LHCN-M2 (cell line): ENCODE data around the gene CEP112. TPM values are rescaled to one million over a fixed set of nuclear protein-coding genes. Genes with fewer than 3 reads are reported as not detected.

Source experiments
- DNase-seq: peaks from one replicate; pipeline ENCODE4 v3.0.0-alpha.2; 2012; ENCODE audit warnings: low read depth
- total RNA-seq: library from RNA; depleted of rRNA; stranded (reverse); fragments of >200 nt; gene quantifications from 2 replicates; pipeline ENCODE4 v1.2.3, GENCODE V29; 2014

CEP112 gene
- total RNA-seq, 1 experiment from 2014 or later, result 37.2 TPM

DNA sequence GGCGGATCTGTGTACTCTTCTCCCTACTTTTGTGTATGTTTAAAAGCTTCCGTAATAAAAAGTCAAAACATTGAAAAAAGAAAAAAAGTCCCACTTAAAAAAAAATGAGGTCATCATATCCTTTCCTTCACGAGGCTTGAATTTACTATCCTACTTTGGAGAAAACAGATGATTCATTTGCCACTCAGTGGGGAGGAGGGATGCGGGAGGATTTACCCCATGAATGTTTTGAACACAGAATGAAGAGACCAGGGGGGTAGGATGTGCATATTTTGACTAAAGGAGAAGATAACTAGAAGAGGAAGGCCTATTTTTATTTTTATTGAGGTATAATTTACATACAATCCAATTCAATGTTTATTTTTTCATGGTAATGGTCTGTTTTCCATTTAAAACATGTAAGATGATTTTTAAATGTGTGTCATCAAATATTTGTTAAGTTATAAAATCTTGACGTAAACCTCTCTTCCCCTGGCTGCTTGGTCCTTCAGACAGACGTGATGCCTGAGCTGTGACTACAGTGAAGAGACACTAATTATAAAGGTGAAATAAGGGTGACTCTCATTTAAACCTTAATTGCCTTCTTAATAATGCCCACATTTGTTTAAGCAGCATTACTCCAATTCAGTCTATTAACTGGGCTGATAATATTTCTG is 495.1 kb downstream of the CEP112 start:
- peak; percentile 67 for DNase-seq

DNA sequence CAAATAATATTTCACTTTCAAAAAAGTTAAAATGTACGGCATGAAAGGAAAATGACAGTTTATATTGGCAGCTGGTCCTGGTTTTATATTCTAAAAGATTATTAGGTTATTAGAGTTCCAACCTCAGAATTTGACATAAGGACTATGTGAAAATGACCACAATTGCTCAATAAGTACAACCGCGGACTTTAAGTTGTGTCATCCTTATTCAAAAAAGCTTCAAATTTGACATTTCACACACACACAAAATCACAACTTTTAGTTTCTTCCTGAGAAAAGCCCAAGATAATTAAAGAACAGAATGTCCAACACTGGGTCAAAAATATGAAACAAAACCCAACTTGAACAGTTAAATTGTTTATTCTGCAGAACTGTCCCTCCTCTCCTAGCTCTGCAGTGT is 497.3 kb downstream of the CEP112 start:
- DNase-seq, result no peak

DNA sequence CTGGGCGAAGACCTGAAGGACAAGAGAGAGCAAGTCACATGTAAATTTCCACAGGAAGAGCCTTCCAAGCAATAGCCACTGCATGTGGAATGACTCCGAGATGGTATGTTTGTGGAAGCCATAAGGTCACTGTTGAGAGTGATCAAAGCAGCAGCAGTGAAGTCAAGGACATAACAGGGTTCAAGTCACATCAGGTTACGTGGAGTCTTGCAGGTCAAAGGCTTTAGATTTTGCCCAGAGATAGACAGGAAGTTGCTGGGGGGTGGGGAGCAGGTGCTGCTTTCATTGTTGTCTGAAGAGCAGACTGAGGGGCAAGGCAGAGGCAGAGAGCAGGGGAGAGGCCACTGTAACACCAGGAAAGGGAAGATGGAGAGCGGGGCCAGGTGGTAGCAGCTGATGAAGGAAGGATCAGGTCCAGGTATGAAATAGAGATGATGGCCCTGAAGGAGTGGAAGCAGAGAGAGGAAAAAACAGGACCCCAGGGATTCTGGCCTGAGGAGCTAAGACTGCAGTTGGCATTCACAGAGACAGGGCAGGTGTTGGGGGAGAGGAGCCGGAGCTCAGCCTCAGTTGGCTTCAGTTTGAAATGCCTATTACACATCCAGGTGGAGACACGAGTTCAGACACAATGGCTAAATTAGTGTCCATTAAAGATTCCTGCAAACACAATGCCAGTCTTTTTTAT is 501.2 kb downstream of the CEP112 start:
- DNase-seq, result no peak

DNA sequence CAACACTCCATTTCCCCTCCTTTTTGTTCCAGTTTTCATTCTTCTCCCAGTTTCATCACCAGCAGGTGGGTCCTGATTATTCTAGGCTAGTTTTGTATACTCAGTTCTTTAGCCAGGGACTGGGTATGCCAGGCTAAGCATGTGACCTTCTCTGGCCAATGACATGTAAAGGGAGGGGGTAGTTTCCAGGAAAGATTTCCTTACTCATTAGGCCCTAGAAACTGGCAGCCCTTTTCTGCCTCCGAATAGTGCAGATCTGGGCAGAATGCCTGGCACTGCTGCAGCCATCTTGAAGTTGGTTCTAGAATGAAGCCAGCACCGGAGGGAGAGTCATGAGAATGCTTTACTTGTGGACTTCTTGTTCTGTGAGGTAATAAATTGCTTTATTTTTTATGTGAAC is 503.6 kb downstream of the CEP112 start:
- no peak for DNase-seq

DNA sequence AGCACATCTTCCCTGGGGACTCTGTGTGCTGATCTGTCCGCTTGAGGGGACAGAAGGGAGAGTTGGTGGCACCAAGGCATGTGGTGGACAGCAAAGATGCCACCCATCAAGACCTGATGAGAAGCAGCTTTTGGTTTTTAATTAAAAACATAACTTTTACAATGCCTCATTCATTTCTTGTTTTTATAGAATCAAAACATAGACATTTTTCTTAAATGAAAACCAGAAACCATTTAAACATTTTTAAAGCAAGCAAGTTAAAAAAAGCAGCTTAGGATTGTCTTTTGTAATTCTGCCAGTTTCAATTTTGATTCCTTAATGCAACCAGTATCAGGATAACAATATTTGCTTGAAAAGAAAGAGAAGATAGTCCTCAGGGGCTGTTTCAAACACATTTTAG is 506.8 kb downstream of the CEP112 start:
- DNase-seq, result no peak

DNA sequence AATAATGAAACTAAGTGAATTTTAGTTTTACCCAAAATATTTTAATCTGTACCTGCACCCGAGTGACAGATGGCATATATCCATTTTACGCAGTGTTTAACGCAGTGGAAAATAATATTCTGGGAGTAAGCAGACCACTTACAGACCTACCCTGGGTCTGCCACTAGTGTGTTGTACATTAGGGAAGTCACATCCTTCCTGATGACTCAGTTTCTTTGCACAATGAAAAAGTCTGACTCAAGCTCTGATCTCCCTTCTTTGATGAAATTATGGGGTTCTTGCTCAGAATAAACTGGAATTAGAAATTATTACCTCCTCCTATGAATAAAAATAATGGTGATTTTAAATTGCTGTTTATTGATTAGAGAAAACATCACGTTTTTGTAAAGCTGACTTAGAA is 507.3 kb downstream of the CEP112 start:
- peak; percentile 44 for DNase-seq

DNA sequence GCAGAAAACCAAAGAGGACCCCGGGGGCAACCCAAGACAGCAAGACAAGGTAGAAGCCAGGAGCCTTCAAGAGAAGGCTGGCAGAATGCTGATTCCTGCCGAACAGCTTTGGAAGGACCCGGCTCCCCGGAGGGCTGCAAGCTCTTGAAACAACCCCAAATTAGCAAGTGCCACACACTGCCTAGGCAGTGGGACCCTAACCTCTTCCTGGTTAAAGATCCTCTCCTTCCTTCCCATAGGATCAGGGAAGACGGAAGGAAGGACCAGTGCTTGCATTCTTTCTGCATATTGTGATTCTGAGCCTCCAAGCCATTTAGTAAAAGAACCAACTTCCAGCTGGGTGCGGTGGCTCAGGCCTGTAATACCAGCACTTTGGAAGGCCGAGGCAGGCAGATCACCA is 508.5 kb downstream of the CEP112 start:
- DNase-seq, result no peak

DNA sequence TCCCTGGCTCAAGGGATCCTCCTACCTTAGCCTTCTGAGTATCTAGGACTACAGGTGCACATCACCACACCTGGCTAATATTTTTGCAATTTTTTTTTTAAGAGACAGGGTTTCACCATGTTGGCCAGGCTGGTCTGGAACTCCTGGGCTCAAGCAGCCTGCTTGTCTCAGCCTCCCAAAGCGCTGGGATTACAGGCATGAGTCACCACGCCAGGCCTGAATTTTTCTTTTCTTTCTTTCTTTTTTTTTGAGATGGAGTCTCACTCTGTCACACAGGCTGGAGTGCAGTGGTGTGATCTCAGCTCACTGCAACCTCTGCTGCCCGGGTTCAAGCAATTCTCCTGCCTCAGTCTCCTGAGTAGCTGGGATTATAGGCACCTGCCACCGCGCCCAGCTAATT is 510.2 kb downstream of the CEP112 start:
- peak; percentile 51 for DNase-seq

DNA sequence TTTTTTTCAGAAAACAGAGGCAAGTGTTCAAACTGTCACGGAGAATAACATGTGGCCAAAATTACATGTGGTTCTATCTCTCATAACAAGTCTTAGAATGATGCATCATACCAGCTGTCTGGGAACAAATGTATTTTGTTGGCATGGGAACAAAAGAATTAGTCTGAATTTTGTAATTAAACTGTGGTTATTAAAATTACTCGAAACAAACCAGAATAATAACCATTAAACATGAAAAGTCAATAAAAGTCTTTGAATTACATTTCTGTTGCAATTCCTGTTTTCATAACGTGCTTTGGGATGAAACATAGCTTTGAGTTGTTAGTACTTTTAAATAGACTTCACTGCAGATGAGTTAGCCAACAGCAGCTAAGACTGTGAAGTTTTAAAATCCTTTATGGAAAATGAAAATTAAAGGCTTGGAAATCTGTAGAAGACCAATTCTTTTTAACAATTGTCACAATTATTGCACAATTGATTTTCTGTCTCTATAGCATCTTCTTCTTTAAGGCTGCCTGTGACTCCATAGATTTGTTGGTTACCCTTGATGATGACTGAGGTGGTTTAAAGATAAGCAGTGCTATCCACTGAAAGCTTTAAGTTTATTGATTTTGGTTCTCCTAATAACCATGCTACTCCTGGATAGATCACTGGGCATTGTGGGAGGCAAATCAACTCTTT is 512.6 kb downstream of the CEP112 start:
- peak; percentile 91 for DNase-seq

DNA sequence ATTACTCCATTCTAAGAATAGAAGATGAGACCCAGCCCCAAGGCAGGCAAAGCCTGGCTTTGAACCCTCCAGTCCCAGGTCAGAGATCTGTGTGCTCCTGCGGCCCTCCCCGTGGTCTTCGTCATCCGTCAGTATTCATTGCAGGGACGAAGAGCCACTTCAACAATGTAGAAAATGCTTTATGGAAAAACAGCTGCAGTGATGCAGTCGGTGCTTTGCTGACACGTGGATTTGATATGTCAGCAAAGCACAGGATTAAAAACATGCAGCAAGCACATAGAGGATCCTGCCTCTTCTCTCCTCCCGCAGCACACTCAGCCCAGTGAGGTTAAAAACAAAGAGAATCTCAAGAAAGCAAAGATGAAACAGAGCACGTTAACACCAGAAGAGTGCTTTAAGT is 513.4 kb downstream of the CEP112 start:
- DNase-seq, result peak; percentile 87

DNA sequence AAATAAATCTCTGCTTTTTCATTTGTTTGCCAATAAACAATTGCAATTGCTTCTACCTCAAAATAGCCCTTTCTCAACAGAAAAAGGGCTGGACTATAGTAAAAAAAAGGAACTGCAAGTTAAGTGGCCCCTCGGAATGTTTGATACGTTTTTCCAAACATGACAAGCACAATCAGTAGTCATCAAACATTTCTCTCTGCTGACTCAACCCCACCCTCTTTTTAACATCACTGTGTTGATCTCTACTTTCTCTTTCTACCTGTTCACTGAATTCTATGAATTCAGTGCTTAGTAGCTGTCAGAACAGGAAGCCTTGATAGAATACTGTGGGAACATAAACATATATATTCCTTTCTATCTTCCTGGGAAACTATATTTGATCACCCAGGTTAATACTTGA is 514.0 kb downstream of the CEP112 start:
- peak; percentile 44 for DNase-seq

DNA sequence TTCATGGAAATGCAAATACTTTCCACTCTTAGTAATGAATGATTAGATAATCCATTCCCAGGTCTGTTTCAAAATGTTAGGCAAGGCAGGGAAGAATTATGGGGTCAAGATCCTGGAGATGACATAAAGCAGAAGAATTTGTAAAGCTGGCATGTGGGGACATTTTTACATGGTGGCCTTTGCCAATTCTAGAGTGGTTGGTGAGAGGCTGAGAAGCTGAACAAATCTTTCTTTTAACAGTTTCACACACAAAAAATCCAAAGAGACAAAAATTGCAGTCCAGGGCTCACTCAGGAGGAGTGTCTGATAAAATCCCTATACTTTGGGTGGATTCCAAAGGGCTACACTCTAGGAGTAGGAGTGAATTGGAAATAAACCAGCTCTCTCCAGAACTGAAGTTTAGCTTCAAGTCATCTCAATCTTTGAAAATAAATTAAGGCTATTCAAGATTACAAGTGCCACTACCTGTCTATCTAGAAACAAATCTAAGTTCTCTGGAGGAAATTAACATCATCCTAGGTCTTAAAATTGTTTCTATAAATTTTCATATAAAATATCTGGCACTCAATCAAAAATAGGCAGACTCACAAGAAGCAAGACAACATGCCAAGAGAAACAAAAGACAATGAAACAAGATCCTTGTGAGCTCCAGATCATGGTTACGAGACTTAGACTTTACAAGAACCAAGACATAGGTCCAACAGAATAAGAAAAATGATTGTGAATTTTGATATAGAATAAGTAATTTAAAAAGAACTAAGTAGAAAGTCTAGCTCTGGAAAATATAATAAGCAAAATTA is 517.5 kb downstream of the CEP112 start:
- DNase-seq, result no peak

DNA sequence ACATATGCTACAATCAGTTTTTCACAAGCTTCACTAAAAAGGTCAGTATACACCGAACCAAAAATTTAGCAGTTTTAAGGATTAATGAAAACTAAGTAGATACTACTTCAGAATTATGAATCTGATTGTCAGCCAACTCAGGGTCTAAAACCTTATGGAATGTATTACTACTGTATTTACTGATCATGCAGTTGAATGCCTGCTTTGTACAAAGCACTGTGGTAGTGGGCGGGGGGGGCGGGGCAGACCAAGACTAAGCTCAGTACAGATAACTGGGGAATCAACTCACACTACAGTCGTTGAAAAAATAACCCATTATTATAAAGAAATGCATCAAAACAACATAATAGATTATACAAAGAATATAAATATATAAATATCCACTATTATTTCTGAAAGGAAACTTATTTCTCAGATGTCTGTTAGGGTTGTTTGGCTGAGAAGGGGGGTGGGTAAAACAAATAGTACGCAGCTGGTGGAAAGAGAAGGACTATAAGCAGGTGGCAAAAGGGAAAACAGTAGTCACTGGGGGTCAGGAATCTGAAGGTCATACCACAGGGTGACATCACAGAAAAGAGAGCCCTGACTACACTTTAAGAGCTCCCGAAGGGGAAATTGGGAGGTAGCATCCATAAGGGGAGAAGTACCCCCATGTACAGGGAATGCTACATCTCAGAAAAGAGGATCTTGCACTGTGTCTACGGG is 521.1 kb downstream of the CEP112 start:
- DNase-seq, result peak; percentile 60

DNA sequence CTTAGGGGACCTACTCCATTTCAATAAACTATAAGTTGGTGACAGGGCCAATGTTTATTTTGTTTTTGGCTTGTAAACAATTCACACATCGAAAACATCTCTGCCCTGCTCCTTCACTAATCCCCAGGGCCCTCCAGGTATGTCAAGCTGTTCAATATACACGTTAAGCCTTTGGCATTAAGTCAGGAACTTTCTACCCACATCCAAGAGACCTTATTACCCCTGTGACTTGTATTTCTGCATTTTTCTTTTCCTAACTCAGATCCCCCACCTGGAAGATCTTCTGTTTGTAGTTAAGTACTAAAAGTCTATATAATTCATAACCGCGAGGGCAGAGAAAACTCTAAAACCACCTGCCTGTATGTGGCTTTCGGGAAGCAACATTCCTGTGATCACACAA is 523.7 kb downstream of the CEP112 start:
- no peak for DNase-seq

DNA sequence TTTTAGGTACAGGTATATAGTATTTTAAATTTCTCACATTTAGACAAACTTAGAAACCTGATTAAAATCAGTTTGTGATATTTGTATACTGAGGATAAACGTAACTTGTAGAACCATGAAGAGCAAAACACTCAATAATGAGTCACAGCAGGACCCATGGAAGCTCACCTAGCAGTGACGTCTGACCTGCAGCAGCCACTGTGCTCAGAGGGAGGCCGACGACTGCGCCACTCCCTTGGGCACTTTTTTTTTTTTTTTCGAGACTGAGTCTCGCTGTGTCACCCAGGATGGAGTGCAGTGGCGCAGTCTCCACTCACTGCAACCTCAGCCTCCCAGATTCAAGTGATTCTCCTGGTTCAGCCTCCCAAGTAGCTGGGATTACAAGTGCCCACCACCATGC is 524.3 kb downstream of the CEP112 start:
- no peak for DNase-seq

DNA sequence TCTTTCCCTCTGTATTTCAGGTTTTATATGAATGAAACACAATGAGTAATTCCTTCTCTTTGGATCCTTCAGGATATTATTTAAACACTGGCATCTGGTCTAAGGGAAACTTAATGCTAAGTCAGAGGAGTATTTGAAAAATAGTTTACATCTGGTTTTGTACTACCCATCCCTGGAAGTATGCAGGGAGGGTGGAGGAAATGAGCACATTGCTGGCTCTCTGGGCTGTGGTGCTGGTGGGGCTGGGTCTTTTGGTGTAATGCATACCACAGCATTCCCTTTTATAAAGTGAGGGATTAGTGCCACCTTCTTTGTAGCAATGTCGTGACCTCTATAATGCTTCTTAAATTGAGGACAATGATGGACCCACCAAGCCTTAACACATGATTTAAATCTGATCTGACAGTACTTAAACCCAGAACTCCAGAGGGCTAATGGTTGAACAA is 525.0 kb downstream of the CEP112 start:
- DNase-seq, result no peak

DNA sequence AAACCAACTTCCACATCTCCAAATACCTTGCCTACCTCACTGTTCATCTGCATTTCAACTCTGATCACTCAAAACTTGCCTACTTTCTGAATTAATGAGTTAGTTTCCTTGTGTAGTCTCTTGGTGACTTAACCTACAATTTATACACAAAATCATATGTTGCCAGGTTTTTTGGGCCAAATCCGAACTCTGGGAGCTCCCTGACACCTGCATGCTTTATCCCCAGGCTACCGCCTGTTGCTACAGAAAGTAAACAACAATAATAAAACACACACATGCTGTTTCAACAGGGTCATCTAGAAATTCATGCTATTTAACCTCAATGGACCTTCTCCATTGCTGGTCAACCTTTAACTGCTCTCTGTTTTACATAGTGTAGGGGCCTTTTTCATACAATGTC is 526.0 kb downstream of the CEP112 start:
- no peak for DNase-seq

DNA sequence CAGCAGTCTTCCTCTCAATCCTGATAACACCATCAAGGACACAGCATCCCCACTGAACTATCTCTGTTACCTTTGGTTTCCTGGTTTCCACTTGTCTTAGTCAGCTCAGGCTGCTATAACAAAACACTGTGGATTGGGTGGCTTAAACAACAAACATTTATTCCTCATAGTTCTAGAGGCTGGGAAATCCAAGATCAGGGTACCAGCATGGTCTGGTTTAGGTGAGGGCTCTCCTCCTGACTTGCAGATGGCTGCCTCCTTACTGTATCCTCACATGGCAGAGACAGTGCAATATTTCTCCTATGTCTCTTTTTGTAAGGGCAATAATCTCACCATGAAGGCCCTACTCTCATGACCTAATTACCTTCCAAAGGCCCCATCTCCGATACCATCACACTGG is 527.2 kb downstream of the CEP112 start:
- no peak for DNase-seq

DNA sequence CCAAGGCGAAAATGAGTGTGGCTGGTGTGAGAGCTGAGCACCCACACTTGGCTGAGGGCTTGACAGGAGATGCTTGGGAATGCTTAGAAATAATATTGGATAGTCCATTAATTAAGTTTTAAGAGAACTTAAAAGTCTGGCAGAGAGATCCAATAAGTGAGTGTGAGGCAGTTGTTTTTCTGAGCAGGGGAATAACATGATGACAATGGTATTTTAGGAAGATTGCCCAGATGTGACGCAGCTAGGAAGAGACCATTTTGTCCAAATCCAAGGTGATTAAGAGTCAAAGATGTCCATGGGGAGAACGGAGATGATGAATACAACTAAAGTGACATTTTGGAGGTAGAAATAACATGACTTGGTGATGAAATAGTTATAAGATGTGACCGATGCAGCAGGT is 527.7 kb downstream of the CEP112 start:
- DNase-seq, result no peak

DNA sequence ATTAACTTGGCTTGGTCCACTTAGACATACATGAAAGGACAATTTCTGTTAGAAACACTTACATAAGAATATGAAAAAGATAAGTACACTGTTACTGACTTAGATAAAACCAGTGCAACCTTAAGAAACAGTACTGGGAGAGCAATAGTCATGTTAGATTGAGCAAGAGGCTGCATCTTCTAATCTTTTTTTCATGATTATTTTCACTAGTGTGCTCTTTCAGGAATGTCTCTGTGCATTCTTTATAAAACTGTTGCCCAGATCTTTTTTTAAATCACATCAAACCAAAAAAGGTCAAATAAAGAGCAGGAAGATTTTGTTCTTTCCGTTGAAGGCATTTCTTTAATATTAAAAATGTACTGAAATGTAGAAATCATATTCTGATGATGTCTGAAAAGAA is 529.7 kb downstream of the CEP112 start:
- DNase-seq, result peak; percentile 32

DNA sequence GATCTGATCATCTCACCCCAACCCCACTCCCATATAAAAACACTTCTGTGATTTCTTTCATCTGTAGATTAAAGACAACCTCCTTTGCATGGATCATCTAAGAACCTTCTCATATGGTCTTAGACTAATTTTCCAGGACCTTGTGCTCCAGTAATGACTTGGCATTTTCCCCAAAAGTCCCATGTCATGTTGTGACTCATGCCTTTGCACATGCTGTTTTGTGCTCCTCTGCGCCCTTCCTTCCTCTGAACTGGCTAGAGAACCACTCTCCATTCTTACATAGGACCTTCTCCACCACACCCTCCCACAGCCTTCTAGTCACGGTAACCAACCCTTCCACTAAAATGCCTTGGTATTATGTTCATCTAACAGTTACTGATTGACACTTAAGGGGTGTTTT is 531.0 kb downstream of the CEP112 start:
- peak; percentile 69 for DNase-seq
